ENCODE data around the gene FAM53B. TPM values are rescaled to one million over a fixed set of nuclear protein-coding genes. Genes with fewer than 3 reads are reported as not detected.

Gene FAM53B
- total RNA-seq, 4 donors from 2014 or later: 21.9 to 42.6 (median 32.2) TPM

DNA sequence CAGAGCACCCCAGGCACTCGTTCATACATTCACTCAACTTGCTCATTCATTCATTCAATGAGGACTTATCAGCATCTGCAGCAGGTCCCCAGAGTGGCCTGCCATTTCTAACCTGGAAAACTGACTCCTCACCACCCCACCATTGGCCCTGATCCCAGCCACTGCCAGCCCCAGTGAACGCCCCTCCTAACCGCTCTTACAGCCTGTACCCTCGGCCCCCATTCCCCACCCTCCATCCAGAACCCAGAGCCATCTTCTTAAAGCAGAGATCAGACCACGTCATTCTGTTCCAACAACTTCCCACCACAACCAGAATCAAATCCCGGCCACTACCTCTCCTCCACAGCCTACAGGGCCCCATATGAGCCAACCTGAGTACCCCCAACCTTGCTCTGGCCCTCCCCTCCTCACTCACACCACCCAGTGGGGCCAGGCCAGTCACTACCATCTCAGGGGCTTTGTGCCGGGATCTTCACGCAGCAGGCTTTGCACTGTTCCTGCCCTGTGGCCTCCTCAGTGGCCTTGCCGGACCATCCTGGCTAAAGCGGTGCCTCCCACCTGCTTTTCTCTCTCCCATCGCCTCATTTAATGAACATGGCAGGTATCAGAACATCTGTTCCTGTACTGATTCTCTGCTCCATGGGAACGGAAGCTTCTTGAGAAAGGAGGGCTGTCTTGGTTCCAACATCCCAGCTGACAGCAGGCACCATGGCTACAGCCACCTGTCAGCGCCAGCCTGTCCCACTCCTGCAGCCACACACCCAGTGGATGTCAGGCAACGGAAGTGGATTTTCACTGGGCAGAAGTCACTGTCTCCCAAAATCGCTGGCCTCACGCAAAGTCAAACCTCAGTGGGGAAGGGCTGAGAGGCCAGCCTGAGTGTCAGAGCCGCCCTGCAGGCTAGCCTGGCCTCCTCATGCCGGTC is 45.4 kb downstream of the FAM53B start:
- TF ChIP-seq, protein P1, sequence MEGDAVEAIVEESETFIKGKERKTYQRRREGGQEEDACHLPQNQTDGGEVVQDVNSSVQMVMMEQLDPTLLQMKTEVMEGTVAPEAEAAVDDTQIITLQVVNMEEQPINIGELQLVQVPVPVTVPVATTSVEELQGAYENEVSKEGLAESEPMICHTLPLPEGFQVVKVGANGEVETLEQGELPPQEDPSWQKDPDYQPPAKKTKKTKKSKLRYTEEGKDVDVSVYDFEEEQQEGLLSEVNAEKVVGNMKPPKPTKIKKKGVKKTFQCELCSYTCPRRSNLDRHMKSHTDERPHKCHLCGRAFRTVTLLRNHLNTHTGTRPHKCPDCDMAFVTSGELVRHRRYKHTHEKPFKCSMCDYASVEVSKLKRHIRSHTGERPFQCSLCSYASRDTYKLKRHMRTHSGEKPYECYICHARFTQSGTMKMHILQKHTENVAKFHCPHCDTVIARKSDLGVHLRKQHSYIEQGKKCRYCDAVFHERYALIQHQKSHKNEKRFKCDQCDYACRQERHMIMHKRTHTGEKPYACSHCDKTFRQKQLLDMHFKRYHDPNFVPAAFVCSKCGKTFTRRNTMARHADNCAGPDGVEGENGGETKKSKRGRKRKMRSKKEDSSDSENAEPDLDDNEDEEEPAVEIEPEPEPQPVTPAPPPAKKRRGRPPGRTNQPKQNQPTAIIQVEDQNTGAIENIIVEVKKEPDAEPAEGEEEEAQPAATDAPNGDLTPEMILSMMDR (IDR thresholded peaks at IDR 0.05): no peak
- DNase-seq (ENCODE audit: low spot score) (no peak), ATAC-seq (ENCODE audit: low FRiP score) (no peak)

DNA sequence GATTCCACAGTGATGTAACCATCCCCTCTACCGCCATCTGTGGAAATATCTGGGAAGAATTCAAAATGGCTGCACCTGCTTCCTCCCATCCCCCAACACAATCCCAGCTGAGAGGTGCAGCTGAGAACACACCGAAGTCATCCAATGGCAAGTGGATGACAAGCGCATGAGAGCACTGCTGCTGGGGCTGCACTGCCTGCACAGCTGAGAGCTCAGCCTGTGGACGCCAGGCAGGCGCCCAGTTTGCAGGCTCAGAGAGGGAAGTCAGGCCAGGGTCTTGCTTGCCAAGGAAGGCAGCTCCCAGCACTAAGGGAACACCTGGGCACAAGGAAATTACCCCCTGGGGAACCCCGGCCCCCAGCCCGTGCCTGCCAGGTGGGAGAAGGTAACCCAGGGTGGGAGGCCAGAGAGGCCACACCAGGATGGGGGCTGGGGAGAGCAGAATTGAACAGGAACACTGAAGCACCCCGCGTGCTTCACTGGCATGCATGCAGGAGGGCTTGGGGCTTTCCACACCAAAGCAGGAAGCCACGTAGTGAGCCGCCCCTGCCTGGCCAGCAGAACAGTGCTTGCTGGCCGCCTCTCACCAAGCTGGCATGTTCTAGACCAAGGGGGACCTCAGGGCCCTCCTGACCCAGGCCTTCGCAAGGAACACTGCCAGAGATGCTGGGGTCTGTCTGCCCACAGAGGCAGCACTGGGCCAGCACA is 46.2 kb downstream of the FAM53B start:
- DNase-seq (ENCODE audit: low spot score) (no peak), ATAC-seq (ENCODE audit: low FRiP score) (no peak)
- TF ChIP-seq, protein P1 (IDR thresholded peaks at IDR 0.05): no peak

DNA sequence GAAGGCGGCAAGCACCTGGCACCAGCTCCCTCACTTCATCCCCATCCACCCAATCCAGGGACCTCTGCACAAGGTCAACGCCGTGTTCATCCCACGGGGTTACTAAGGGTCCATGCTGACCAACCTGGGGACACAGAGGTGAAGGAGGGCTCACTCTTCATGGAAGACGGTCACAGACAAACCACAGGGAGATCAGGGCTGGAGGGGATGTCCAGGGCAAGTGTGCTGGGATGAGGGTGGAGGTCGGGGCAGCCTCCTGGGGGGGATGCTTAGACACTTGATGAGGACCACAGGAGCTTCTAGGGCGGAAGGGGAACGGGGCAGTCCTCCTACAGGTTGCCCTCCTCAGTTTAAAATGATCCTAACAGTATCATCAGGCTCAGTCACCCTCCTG is 46.7 kb downstream of the FAM53B start:
- TF ChIP-seq, protein P1 (IDR thresholded peaks at IDR 0.05): no peak
- ATAC-seq (ENCODE audit: low FRiP score) (no peak), DNase-seq (ENCODE audit: low spot score) (no peak)

GRCh38 chr10:124696446-124697392 is 47.5 kb downstream of the FAM53B start:
- DNase-seq (ENCODE audit: low spot score) (no peak), ATAC-seq (ENCODE audit: low FRiP score) (no peak)
- TF ChIP-seq, protein P1 (IDR thresholded peaks at IDR 0.05): no peak

GRCh38 chr10:124695259-124695658 is 48.9 kb downstream of the FAM53B start:
- TF ChIP-seq, protein P1 (IDR thresholded peaks at IDR 0.05): no peak
- ATAC-seq (ENCODE audit: low FRiP score): no peak

DNA sequence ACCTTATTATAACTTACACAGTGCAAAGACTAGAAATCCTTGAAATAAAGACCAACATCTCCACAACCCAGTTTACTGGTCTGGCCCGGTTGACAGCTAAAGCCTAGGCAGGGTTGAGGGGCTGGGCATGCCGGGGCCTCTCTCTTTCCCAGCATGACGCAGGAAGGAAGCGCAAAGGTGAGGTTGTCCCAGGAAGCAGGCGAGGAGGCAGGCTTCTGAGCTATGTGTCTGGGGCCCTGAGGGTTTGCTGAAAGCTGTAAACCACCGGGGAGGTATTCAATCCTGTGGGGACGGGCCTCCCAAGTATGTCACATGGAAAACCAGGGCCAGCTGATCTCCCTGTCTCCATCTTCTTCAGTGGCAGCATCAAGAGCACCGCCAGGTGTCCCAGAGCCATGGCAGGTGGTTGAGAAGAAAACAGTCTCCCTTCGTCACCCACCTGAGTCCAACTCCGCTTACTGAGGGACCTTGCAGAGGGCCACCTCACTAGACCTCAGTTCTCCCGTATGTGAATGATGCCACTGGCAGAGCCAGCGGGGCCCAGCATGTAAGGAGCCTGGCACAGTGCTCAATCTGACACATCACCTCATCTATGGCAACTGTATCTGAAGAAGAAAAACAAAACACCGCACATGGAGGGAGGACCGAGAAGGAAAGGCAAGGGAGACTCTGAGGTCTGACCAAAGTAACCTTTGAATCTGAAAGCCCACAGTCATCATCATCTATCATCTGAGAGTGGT is 49.5 kb downstream of the FAM53B start:
- no peak for ATAC-seq (ENCODE audit: low FRiP score)

More at GRCh38 chr10:124695259-124695658, 48.9 kb downstream of the FAM53B start:
- DNase-seq (ENCODE audit: low spot score): no peak

More for the DNA sequence above, 49.5 kb downstream of the FAM53B start:
- TF ChIP-seq, protein P1 (IDR thresholded peaks at IDR 0.05): no peak
- DNase-seq (ENCODE audit: low spot score): no peak

All from omental fat pad (tissue), 4 donors.